Activated CD8-positive, alpha-beta memory T cell treated with anti-CD3 and anti-CD28 coated beads, Interleukin-2, amount 50 U/mL, for 4 hours (primary cell): ENCODE results near the gene JAML.
A peak's percentile ranks its signal among the peaks of the same experiment; 100 is the strongest.

Experiments
- DNase-seq: peaks from one replicate; pipeline ENCODE4 v3.0.0-alpha.2; 2020

Gene JAML

GRCh38 chr11:118163494-118163893 lies 61.3 kb downstream of the JAML start:
- no peak for DNase-seq

GRCh38 chr11:118162846-118163245 lies 62.0 kb downstream of the JAML start:
- DNase-seq = no peak

GRCh38 chr11:118161786-118162185 lies 63.0 kb downstream of the JAML start:
- no peak for DNase-seq

GRCh38 chr11:118157186-118157895 lies 67.5 kb downstream of the JAML start:
- no peak for DNase-seq

GRCh38 chr11:118156531-118157185 lies 68.2 kb downstream of the JAML start:
- peak; percentile 30 for DNase-seq

- DNase-seq = no peak
These were observed 68.9 kb downstream of the JAML start for GRCh38 chr11:118155776-118156530.

- DNase-seq = no peak
These were observed 70.2 kb downstream of the JAML start for GRCh38 chr11:118154641-118155040.

GRCh38 chr11:118153976-118154375 lies 70.8 kb downstream of the JAML start:
- no peak for DNase-seq

- DNase-seq = no peak
These were observed 71.3 kb downstream of the JAML start for GRCh38 chr11:118153516-118153915.

- DNase-seq = no peak
These were observed 72.0 kb downstream of the JAML start, which contains the start of gene SCN4B for GRCh38 chr11:118152552-118153471. SCN4B (minus strand) TSS chr11:118152823; CDS start chr11:118152673, 150 bp downstream.

GRCh38 chr11:118152020-118152551 lies 72.7 kb downstream of the JAML start:
- no peak for DNase-seq

GRCh38 chr11:118151431-118151830 lies 73.4 kb downstream of the JAML start:
- DNase-seq = no peak

- no peak for DNase-seq
These were observed 75.3 kb downstream of the JAML start for GRCh38 chr11:118149493-118149892.

GRCh38 chr11:118148856-118149255 lies 76.0 kb downstream of the JAML start:
- DNase-seq = no peak

- DNase-seq = no peak
These were observed 76.6 kb downstream of the JAML start for GRCh38 chr11:118148240-118148639.

GRCh38 chr11:118147502-118147901 lies 77.3 kb downstream of the JAML start:
- DNase-seq = no peak

- no peak for DNase-seq
These were observed 78.3 kb downstream of the JAML start for GRCh38 chr11:118146554-118146953.

GRCh38 chr11:118145285-118146227 lies 79.3 kb downstream of the JAML start:
- peak; percentile 86 for DNase-seq

GRCh38 chr11:118144301-118145268 lies 80.2 kb downstream of the JAML start:
- no peak for DNase-seq
